ENCODE measurements around the gene APLP2.

Gene APLP2

DNA sequence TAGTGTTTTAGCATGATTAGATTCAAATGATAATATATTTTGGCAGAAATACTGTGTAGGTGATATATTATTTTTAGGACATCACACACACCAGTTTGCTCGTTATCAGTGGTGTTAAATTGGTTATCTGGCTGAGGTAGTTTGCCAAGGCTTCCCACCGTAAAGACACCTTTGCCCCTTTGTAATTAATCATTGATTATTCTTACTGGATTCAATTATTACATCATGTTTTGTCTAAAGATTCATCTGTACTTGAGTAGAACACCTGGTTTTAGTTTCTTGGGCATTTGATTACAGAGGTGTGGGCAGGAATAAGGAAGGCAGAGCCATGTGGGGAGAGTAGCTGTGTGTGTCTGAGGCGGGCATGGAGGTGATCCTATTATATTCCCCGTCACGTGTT lies 50.4 kb downstream of the APLP2 start:
- FAIRE-seq: no peak

GRCh38 chr11:130121445-130121978 lies 51.8 kb downstream of the APLP2 start:
- no peak for FAIRE-seq

DNA sequence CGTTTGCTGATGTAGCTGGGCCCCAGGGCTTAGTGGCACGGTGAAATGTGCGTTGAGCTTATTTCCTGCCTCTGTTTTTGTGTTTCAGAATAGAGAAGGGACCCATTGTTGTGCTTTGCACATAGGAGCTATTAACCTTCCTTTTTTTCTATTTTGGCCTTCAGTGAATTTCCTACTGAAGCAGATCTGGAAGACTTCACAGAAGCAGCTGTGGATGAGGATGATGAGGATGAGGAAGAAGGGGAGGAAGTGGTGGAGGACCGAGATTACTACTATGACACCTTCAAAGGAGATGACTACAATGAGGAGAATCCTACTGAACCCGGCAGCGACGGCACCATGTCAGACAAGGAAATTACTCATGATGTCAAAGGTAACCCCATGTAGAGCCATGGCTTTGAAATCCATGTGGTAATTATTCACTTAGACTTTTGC lies 52.5 kb downstream of the APLP2 start:
- FAIRE-seq: no peak

- FAIRE-seq: no peak
These were observed 53.8 kb downstream of the APLP2 start for GRCh38 chr11:130123414-130124040.

GRCh38 chr11:130124096-130124495 lies 54.4 kb downstream of the APLP2 start:
- FAIRE-seq: no peak

DNA sequence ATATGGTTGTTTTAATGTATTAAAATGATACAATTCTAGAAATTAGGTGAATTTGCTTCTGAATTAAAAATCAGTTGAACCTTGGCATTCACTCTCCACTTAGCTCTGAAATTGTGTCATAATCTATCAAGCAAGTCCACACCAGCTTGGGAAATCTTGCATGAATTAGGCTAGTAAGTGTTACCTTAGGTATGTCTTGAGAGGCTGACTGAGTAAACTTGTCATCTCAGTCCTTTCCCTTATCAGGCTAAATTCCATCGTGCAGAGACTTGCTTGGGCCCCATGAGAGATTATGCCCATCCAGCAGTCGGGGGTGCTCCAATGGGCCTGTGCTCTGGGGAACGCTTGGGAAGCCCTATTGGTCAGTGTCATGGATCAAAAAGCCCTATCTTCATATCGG lies 55.9 kb downstream of the APLP2 start:
- FAIRE-seq: no peak

DNA sequence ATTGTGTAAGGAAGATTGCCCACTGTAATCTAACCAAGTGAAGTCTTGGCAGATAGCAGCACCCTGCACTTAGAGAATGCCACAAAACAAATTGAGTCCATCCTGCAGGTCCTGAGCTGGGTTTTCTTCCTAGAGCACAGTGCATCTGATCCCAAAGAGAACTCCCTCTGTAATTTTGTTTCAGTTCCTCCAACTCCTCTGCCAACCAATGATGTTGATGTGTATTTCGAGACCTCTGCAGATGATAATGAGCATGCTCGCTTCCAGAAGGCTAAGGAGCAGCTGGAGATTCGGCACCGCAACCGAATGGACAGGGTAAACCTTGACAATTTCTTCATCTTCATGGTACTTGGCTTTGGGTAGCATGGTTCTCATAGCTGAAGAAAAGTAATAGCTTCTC lies 56.8 kb downstream of the APLP2 start:
- FAIRE-seq: no peak

GRCh38 chr11:130127509-130127908 lies 57.8 kb downstream of the APLP2 start:
- no peak for FAIRE-seq

DNA sequence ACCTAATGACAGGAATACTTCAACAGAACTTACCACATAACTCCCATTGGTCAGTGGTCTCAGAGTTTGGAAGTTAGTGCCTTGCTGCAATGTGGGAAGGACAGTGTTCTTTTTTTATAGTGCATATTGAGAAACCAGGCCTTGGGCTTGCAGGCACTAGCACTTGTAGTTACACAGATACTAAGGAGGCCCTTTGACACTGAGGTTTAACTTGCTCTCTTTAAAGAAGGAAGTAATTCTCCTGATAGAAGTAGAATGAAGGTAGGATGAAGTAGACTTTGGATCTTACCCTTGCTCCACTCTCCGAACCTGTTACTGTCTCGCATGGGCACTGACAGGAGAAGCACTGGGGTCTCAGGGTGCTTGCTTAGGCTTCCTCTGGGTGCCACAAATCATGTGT lies 58.9 kb downstream of the APLP2 start:
- no peak for FAIRE-seq

DNA sequence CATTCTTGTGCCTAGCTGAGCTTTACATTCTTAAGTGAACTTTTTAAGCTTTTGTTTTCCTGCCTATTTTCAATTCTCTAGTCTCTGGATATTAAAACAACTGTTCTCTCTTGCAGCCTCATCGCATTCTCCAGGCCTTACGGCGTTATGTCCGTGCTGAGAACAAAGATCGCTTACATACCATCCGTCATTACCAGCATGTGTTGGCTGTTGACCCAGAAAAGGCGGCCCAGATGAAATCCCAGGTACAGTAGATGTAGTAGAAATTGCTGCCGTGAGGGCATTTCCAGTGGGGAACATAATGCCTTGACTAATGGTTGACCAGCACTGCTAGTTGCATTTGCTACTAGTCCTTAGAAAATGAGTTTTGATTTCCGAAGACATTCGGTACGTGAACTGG lies 60.2 kb downstream of the APLP2 start:
- FAIRE-seq: no peak

- no peak for FAIRE-seq
These were observed 62.5 kb downstream of the APLP2 start for GRCh38 chr11:130131961-130132850.

DNA sequence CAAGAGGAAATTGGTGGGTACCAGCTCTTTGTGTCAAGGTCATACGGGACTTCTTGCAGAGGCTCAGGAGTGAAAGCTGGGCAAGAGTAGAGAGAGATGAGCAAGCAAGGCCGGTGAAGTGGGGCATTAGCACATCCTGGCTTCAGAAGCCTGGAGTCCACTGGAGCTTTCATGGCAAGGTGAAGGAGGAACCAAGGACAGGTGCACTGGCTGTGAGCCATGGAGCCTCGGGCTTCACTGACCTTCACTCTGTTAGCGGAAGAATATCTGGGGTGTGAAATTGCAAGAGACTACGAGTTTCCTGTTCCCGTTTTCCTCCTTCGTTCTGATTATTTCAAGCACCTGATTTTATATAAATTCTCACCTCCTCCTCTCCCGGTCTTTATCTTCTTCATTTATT lies 64.0 kb downstream of the APLP2 start:
- no peak for FAIRE-seq

DNA sequence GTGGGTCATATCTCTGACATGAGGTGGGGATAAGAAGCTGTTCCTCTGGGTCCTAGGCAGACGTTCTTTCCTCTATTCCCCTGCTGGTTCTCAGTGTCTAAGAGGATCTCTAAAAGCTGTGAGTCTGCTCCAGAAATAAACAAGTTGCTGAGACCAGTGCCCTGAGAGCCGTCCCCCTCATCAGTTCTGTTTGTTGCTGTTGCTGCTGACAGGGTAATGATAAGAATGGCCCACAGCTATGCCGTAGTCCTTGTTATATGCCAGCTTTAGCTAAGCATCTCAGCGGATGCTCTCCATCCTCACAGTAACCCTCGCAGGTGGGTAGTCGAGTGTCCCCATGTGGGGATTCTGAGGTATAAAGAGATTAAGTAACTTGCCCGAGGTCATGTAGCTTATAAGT lies 66.4 kb downstream of the APLP2 start:
- no peak for FAIRE-seq

DNA sequence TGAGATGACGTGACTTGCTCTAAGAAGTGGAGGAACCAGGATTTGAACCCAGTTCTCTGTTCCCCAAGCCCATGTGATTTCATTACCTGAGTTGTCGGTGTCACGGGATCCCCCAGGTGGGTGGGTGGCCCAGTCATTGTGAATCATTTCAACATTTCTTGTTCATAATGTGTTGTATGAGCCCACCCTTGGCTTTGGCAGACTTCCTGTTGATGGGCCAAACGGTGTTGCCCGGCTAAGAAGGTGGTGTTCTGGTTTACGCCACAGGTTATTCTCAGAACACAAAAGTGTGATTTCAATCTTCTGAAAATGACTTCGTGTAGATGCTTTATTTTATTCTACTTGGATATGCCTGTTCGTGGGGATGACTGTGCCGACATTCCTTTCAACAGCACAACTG lies 68.3 kb downstream of the APLP2 start:
- FAIRE-seq: no peak

DNA sequence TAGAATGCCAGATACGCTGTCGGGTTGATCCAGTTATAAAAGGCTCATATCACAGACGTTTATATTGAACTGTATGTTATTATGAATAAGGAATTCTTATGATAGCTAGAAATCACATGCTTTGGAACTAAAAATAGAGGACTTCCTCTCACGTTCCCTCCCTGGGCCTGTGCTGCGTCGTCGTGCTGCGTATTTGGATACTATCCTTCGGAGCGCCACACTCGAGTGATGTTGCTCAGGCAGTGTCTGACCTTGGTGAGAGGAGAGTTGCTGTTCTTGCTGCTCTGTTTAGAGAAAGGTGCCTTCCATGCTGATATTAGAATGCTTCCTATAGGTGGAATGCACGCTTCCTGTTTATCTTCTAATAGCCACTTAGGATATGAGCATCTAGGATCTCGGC lies 69.7 kb downstream of the APLP2 start:
- FAIRE-seq: no peak

DNA sequence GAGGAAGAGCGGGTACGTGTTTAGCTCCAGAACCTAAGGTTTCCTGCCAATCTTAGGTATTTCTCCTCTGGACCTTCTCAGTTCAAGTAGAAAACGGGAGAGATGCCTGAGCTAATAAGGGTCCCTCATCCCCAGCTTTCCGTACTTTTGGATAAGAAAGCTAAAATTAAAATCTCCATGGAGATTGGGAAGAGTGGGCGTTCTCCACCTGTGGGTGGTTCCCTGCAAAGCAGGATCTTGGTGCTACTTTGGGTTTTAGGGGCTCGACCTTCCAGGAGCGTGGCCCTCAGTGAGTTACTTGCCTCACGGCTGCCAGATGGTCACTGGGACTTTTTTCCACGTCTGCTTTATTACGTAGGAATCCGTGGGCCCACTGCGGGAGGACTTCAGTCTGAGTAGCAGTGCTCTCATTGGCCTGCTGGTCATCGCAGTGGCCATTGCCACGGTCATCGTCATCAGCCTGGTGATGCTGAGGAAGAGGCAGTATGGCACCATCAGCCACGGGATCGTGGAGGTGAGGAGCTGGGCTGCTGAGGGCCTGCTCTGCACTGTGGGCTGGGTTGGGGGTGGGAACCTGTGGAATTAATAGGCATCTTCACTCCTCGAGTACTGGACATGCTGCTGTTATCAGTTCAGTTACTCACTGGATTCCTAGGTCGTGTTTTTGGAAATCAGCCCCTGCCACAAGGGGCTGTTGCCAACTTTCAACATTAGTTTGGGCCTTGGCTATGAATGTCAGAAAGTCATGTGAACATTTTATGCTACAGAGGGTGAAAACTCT lies 72.1 kb downstream of the APLP2 start:
- no peak for FAIRE-seq

DNA sequence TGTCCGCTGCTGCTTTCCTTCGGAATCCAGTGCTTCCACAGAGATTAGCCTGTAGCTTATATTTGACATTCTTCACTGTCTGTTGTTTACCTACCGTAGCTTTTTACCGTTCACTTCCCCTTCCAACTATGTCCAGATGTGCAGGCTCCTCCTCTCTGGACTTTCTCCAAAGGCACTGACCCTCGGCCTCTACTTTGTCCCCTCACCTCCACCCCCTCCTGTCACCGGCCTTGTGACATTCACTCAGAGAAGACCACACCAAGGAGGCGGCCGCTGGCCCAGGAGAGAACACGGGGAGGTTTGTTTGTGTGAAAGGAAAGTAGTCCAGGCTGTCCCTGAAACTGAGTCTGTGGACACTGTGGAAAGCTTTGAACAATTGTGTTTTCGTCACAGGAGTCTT lies 74.4 kb downstream of the APLP2 start:
- no peak for FAIRE-seq

GRCh38 chr11:130144861-130145281 lies 75.2 kb downstream of the APLP2 start:
- no peak for FAIRE-seq

DNA sequence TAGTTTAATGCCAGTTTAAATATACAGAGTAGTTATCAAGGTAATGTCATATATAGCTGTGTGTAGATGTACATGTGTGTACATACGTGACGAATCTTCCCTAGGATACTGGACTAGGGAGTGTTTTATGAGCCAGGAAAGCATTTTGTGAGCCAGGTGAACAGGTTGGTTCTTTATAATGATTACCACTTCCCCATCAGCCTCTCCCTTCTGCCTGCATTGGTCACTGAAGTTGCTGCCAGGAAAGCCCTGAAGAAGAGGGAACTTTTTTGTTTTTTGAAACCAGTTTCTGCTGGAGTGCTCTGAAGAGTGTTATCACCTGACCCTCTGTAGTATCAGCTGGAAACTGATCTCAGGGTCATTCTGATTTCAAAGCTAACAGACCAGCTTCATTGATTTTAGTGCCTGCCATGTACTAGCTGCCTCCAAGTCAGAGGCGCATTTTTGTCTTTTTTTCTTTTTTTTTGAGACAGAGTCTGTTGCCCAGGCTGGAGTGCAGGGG lies 75.7 kb downstream of the APLP2 start:
- FAIRE-seq: no peak

GRCh38 chr11:130145975-130146776 lies 76.5 kb downstream of the APLP2 start:
- no peak for FAIRE-seq

DNA sequence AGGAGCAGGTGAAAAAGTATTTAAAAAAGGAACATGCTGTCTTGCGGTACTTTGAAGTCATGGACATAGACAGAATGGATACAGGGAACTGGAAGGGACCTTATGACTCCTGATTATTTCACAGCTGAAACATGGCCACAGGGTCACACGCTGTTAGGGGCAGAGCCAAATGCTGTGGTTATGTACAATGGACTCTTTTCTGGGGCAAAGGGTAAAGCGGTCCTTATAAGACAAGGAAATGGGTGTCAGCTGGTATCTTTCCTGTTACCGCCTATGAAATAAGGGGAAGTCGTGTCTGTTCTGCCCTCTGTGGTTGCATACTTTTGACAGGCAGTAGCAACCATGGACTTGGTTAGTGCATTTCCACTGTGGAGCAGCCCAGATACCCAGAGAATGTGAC lies 77.1 kb downstream of the APLP2 start:
- no peak for FAIRE-seq

DNA sequence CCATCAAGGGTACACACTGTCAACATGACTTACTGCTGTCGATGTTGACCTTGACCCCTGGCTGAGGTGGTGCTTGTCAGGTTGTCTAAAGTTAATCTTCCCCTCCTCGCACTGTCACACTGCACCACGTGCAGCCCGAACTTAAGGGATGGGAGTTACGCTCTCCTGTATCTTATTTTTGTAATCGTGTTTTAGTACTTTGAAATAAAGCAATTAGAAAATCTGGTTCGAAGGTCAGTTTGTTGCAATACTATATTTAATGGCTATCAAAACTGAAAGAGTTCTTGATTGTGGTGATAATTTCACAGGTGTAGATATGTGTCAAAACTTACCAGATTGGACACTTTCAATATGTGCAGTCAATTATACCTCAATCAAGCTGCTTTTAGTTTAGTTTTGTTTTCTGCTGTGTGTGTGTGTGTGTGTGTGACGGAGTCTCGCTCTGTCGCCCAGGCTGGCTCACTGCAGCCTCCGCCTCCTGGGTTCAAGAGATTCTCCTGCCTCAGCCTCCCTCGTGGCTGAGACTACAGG lies 79.2 kb downstream of the APLP2 start:
- FAIRE-seq: no peak
